GM20431 (cell line): Measurements from ENCODE around the gene EVX1.

Experiments
- in situ Hi-C: fragments of 300-500 bp; cut with MseI, MboI; formaldehyde crosslinking; loops from one replicate; pipeline ENCODE4 v1.15.0; 2020; ENCODE audit warnings: low sequenced_read_pairs; ENCODE audit not compliant: unreplicated experiment

The EVX1 gene

DNA sequence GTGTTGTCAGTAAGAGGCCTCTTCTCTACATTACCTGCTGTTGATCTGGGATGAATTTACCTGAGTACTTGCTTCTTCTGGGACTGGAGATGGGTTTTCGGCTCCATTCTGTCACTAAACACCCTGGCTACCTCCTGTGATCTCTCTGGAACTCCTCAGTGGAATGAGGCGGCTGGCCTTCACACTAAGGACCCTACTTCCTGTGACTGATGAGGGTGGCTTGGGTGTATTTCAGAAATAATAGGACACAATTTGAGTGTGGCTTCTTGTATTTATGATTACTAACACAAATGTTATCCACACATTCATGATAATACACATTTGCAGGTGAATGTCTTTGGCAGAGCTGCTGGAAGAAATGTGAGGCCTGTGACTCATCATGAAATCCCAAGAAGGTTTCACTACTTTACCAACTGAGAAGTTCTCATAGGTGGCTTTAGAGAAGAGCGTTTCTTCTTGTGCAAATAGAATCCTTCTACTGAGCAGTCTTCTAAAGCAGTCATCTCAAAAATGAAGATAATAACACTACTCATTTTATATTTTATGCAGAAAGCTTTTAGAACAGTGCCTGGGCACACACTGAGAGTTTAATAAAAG is 21.3 kb upstream of the EVX1 start:
- in situ Hi-C loops: loop anchor here (25.0 kb wide), 1 partner anchor 341 kb away; no protein-coding TSS in a partner anchor

DNA sequence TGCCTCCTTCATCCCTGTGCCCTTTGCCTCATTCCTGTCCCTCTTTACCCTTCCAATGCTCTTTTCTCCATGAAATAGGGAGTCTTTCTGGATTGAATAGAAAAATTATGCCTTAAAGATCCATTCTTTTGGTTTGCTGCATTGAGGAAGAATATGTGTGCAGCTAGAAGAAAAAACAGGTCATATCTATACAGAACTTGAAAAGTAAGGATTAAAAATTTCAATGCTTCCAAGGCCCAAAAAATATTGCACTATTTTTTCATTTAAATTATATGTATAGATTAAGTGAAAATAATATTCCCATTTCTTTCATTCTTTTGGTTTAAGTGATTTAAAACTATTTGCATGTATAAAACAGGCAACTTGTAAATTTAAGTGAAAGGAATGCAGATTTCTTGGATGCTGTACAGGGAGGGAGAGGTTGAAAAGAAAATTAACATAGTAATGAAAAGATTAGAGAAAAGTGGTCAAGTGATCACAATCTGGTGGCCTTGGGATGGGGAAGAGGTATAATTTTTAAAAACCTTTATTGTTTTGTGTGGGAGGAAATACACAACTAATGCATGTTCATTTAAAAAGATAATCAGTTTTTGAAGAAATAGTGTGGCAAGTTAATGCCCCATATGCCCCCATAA is 18.5 kb upstream of the EVX1 start:
- in situ Hi-C loops: loop anchor here (25.0 kb wide), 1 partner anchor 338 kb away; no protein-coding TSS in a partner anchor

DNA sequence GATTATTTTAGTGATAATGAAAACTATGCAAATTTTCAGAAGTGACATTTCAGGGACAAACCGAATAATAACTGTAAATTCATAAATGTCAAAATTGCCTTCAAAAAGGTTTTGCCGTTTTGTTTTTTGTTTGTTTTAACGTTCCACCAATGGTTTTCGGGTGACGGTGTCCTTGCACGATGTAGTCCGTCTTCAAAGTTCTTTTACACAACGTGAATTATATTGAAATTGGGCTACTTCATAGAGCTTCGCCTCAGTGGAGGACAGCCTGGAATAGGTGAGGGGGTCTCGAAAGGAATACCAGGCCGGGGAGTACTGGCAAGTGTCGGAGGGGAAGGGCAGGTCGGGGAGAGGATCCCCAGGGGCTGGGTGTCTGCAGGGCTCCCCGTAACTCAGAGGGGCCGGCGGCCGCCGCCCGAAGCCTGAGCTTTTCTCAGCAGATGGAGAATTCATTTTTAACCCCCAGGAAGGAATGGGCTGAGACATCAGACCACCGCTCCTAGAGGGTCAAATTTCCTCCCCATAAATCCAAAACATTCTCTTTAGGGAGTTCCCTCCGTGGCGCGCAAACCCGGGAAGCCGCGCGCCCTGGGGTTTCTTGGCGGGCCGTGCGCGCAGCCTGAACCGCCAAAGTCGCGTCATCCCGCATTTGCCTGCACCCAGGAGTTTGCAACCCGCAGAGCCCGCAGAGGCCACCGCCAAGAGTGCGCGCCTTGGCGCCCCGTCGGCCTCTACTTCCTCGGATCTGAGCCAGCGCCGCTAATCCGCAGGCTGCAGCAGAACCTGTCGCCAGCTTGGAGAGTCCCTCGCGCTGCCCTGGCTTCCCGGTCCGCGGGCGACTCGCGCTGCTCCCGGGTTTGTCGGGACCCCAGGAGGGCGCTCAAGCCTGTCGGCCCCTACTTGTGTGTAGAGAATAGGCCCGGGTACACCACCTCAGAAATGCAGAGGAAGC is 17.3 kb upstream of the EVX1 start:
- in situ Hi-C loops: loop anchor here (25.0 kb wide), 1 partner anchor 337 kb away; no protein-coding TSS in a partner anchor

DNA sequence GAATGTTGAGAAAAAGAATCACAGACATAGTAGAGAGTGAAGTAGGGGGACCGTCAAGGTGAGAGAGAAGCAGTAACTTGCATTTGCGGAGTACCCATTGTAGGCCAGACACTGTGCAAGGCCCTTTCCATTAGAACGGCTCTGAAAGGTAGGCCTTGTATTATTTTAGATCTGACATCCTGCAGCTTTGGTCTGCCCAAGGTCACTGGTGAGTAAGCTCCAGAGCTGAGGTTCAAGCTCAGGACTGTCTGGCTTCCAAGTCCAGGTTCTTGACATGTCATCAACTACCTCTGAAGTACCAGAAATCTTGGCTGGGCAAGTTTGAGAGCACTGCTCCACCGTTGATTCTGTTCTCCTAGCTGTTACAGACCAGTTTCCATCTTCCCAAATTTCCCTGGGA is 13.2 kb upstream of the EVX1 start:
- in situ Hi-C loops: no loop called here

DNA sequence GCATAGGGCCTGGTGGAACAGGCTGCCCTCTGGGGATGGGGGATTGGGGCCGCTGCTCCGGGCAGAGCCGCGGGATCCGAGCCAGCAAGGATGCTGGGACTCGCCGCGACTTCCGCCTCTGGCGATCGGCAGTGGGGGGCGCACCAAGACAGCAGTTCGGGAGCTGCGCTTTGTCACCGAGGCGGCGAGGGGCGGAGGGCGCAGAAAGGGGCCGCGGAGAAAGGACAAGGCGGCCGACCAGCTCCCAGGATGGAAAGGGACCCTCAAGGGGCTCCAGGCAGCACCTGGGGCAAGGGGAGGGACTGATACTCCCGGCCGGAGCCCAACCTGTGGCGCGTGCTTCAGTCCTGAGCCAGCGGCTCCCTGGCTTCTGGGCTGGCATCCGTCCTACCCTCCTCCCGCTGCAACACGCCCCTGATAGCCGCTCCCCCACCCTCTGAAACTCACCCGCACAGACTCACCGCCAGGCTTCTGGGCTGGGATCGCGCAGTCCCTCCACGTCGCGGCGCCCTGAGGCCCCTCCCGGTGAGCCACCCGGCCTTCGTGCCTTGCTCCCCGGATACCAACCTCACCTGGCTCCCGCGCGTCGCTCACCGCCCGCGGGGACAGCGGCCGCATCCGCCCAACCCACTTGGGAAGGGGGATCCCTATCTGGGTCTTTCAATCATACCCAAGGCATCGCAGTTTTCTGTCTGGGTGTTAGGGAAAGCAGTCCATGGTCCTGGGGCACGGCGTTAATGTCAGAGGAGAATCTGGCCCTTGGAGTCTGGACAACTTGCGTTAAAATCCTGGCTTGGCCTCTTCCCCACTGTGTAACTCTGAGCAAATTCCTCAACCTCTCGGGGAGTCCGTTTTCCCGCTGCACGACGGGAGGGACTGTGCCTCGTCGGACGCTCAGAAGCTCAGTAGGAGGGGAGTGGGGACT is 7.0 kb upstream of the EVX1 start:
- in situ Hi-C loops: no loop called here

DNA sequence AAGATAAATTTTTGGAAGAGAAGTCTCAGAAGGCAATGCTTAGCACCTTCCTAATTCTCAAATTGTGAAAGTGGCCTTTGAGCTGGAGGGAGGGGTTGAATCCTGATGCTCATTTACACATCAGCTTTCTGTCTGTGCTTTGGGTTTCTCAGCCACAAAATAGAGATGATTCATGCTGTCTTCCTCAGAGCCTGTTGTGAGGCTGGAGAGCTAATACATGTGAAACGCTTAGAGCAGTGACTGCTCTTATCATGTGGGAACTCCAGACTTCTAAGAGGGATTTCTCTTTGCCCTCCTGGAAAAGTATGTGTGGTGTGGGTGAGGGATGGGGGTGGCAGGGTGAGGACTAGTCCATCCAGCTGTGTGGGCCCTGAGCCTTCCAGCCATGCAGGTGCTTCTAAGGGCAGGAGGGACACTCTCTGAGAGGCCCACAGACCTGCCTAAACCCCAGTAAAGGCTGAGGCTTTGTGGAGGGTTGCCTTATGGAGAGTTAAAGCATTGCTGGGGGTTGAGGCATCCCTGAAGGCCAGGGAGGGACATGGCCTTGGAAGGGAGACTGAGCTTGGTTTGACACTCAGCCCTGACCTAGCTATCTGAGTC is 4.8 kb upstream of the EVX1 start:
- in situ Hi-C loops: no loop called here

DNA sequence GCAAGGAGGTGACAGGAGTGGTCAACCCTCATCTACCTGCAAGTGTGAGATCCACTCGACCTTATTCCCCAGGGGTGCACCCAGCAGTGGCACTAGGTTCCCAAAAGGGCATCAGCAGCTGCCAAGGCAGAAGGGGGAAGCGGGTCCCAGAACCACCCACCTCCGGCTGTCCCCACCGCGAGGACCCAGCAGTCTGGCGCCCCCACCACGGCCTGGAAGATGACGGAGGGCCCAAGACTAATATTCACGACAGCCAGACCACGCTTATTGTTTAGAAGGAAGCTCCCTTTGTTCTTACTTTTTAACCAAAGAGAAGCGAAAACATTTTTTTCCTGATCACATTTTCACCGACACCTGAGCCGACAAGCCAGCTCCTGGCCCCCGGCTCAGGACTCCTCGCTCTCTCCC is 3.6 kb upstream of the EVX1 start:
- in situ Hi-C loops: no loop called here

DNA sequence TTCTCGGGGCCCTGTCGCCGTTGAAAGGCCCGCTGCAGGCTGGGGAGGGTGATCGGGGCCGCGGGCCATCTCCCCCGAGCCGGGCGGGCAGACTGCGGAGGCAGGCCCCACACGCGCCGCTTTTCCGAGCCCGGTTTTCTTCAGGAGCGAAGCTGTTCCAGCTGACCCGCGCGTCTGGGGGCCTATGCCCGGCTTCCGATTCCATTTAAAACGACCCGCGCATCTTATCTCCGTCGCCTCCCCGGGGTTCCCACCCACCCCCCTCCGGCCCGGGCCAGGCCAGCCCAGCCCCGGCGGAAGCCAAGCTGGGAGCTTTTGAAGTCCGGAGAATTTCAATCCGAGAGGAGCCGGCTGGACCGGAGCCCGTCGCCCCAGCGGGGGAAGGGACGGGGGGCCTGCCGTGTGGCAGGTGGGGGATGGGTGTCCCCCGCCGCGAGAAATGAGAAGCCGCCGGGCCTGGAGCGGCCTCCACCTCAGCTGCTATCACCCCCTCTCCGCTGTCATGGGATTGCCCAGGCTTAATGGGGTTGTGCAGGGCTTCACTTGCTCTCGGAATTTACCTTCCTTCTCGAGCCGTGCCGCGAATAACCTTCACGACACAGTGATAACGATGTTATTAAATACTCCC is 3.1 kb upstream of the EVX1 start:
- in situ Hi-C loops: no loop called here

DNA sequence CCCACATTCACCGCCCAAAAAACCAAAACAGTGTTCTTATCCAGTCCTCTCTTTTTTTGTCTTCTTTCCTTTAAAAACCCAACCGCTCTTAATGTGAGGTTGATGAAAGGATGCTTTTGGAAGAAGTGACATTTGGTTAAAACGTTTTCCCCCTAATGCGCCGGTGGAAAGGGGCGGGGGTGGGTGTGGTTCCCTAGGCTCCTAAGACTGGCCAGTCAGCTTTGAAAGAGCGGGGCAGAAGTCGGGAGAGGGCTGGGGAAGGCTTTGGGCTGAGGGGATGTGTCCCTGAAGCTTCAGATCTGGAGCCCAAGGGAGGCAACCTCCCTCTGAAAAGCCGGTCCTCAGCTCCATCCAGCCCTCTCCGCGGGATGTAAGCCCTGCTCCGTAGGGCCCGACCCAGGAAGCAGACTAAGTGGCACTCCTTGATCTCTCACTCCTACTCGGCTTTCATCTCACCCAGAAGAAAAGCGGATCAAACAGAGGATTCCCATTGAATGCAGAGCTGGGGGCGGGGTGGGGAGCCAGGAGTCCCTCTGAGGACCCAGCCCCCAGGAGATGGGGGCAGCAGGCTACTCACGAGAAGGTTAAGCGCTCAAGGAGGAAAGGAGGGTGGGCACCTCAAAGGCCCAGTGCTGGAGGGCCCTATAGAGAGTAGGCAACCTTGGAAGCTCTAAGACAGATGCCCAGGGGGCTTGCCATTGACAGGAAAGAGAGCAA is 2.4 kb upstream of the EVX1 start:
- in situ Hi-C loops: no loop called here

GRCh38 chr7:27241189-27242056 is 1.2 kb upstream of the EVX1 start:
- in situ Hi-C loops: no loop called here

DNA sequence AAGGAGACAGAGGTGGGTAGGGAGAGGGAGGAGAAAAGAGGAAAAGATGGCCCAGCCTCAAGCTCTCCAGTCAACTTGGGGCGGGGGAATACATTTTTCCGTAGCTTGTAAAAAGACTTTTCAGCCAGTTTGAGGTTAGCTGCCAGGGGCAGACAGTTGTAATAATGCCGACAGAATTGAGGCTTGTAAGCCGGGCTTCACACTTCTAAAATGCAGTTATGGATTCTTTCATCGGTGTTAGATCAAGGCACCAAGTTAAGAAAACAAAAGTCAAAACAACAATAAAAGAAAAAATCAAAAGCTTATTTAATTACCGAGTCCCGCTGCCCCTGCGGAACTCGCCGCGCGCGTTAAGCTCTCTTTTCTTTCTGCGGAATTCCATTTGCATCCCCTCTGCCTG is 448 bp upstream of the EVX1 start:
- in situ Hi-C loops: no loop called here

GRCh38 chr7:27243340-27244163 is 950 bp downstream of the EVX1 start:
- in situ Hi-C loops: no loop called here

DNA sequence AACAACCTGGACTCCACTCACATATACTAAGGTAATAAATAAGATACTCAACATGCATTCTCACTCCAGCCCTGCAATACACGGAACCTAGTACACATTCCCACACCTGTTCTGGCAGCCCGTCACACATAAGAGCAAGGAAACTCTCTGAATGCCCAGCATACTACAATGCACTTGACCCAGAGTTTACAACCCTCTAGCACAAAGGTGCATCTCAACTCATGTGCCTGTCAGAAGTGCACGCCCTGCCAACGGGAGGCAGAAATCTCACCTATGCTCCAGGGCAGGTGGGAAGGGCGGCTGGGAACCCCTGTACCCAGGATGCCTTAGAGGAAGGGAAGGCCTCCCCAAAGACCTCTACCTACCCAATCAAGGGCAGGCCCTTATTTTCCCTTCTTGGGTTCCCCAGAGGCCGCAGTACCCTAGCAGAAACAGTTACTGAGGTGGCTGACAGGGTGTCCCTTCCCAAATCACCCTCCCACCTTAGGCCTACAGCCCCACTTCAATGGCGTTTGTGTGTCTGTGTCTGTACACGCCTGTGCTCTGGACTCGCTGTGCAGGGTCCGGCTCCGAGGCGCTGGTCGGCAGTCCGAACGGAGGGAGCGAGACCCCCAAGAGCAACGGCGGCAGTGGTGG is 2.0 kb downstream of the EVX1 start:
- in situ Hi-C loops: no loop called here

- in situ Hi-C loops: no loop called here
Observed at GRCh38 chr7:27245124-27245797, 2.7 kb downstream of the EVX1 start.

GRCh38 chr7:27245798-27246691 is 3.4 kb downstream of the EVX1 start:
- in situ Hi-C loops: no loop called here
